Fibroblast of mammary gland (primary cell): Measurements from ENCODE around the gene CLEC10A.
"Not testable (repeated sequence)": the region's sequence is repeated elsewhere in the genome, so short reads cannot be mapped to it uniquely, and the experiment has no call there.

Source experiments
- DNase-seq: peaks from one replicate; pipeline ENCODE4 v3.0.0-alpha.2; 2010; ENCODE audit warnings: low read depth
- H3K4me3 ChIP-seq: 2 replicates; pipeline ENCODE4 v1.5.1; 2011; ENCODE audit warnings: low read depth, mild to moderate bottlenecking, low read length, moderate library complexity; ENCODE audit not compliant: control insufficient read depth
- CTCF ChIP-seq: conservative IDR thresholded peaks from 2 replicates; pipeline ENCODE4 v1.5.1; 2011; ENCODE audit warnings: low read depth, low read length, inconsistent platforms; ENCODE audit not compliant: control insufficient read depth, insufficient read depth

Gene CLEC10A

GRCh38 chr17:7047566-7047965, 32.5 kb downstream of the CLEC10A start:
- no peak for DNase-seq
- no peak for TF ChIP-seq CTCF
- no peak overlapping the region for H3K4me3 ChIP-seq

DNA sequence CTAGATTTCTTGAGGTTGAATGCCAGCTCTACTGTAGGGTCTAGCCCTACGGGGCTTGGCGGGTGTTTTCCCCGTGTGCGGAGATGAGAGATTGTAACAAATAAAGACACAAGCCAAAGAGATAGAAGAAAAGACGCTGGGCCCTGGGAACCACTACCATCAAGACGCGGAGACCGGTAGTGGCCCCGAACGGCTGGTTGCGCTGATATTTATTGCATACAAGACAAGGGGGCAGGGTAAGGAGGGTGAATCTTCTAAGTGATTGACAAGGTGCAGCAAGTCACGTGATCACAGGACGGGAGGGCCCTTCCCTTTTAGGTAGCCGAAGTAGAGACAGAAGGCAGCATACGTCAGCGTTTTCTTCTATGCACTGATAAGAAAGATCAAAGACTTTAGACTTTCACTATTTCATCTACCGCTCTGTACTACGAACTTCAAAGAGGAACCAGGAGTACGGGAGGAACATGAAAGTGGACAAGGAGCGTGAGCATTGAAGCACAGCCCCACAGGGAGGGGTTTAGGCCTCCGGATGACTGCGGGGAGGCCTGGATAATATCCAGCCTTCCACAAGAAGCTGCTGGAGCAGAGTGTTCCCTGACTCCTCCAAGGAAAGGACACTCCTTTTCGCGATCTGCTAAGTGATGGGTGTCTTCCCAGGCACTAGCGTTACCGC, 33.2 kb downstream of the CLEC10A start:
- H3K4me3 ChIP-seq, DNase-seq: not testable (repeated sequence)

DNA sequence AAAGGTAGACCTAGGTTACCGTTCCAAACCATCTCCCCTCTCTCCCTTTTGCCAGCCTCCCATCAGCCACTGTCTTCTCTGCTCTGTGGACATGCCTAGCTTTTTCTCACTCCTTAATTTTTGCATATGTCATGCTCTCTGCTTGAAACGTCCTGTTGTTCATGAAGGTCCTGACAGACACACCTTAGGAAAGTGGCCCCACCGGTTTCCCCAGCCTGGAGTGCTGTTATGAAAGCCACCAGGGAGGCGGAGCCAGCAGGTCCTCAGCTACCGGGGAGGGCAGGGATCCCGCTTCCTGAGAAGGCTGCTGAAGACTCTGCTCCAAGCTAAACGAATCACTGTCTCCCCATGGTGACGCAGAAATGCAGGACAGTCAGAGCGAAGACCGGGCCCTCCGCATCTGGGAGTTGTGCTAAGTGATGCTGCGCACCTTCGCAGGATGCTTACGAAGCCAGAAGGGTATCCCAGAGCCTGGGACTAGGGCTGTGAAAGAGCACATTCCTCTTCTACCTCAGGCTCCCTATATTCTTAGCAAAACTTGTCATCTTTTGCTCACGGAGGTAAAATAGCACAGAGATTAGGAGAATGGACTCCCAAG, 33.8 kb downstream of the CLEC10A start:
- DNase-seq: no peak
- no peak for TF ChIP-seq CTCF
- H3K4me3 ChIP-seq: no peak overlapping the region

- DNase-seq: peak; percentile 84
- TF ChIP-seq CTCF: peak; percentile 88
- H3K4me3 ChIP-seq: no peak overlapping the region
Measured at GRCh38 chr17:7045492-7046126, 34.4 kb downstream of the CLEC10A start.

GRCh38 chr17:7043497-7044198, 36.4 kb downstream of the CLEC10A start, which contains the start of gene SLC16A11:
Gene SLC16A11 (minus strand): TSS chr17:7044092. CDS start chr17:7043513, 579 bp downstream.
- no peak for DNase-seq

DNA sequence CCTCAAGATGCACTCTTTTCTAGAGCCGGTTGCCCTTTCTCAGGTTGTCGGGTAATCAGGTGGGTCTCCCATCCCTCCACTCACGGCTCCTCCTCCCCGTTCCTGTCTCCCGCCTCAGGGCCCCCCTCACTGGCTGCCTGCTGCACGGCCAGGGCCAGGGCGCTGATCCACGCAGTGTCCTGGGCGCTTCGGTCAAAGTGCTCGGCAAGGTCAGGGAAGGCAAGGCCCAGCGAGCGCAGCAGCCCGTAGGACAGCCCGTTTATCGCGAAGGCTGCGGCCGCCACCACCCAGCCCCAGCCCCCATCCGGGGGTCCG, 36.9 kb downstream of the CLEC10A start:
- DNase-seq: no peak
- H3K4me3 ChIP-seq: peak overlapping the region; percentile 26
- TF ChIP-seq CTCF: no peak

More at GRCh38 chr17:7043497-7044198, 36.4 kb downstream of the CLEC10A start, which contains the start of gene SLC16A11:
- no peak for TF ChIP-seq CTCF
- H3K4me3 ChIP-seq: peak within 1 kb of the TSS; percentile 26
